Hepatocyte (in vitro differentiated cells): ENCODE measurements around the gene ZBTB7C.

ENCODE experiments used
- CTCF ChIP-seq: fragments of 200-600 bp; sonication (generic); IDR thresholded peaks from 2 replicates; pipeline ENCODE4 v1.5.1; 2016; ENCODE audit warnings: antibody characterized with exemption, mild to moderate bottlenecking; ENCODE audit not compliant: poor library complexity
- EZH2 ChIP-seq: fragments of 200-600 bp; sonication (generic); IDR thresholded peaks from 2 replicates; pipeline ENCODE4 v1.6.1; 2016; ENCODE audit warnings: antibody characterized with exemption, mild to moderate bottlenecking, borderline replicate concordance
- EZH2phosphoT487 ChIP-seq: fragments of 200-600 bp; sonication (generic); IDR thresholded peaks from one replicate; pipeline ENCODE4 v1.6.1; 2018; ENCODE audit warnings: antibody characterized with exemption, mild to moderate bottlenecking, low read depth, moderate library complexity; ENCODE audit not compliant: unreplicated experiment, severe bottlenecking

- TF ChIP-seq CTCF (no peak), EZH2phosphoT487 (no peak), EZH2 (no peak)
Measured at GRCh38 chr18:48440924-48441323, 31.7 kb upstream of the ZBTB7C start.
